GM19351 (cell line): Measurements from ENCODE around the gene LCE1E.

Experiments
- ATAC-seq: cut with Tn5 transposase; IDR thresholded peaks from one replicate; pipeline ENCODE4 v1.9.1; 2021; ENCODE audit warnings: mild to moderate bottlenecking, moderate library complexity; ENCODE audit not compliant: unreplicated experiment

The LCE1E gene

DNA sequence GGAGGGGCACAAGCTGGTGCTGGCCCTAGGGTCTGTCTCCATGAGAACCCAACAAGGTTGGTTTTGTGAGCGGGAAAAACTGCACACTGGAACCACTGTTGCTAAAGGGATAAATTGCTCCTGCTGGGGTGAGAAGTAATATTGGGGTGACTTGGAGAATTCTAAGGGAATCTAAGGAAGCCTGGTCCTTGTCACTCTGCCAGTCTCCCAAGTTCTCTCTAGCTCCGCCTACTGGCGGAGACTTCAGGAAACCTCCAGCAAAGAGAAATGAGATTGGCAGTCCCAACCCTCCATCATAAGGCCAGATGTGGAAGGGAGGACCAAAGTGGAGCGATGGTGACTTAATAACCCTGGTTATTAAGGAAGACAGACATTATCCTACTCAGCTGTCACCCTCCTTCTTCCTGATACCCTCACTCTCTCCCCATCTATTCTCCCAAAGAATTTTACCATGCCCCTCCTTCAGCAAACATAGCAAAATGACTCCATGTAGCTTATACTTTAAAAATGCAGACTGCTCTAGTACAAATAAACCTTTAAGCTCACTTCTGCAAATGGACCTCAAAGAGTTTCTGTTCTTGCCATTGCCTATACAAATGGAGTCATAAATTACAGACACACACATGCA, 8.4 kb upstream of the LCE1E start:
- ATAC-seq = no peak

DNA sequence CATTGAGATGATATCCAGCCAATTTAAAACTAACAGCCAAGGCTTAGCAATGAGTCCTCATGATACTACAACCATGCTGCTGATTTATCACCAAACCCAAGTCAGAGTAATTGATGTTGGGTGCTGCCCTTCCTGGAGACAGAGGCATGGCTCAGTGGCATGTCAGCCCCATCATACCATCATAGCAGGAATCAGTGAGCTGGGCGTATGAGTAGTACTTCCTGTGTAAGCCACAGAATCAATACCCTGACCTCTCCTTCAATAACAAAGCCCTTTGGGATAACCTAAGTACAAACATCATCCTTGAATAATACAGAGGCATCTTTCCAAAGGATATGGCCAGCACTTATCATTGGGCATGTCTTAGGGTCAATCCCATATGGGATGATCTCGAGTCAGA, 3.0 kb upstream of the LCE1E start:
- ATAC-seq = no peak

GRCh38 chr1:152795686-152796085, 9.6 kb downstream of the LCE1E start:
- no peak for ATAC-seq

DNA sequence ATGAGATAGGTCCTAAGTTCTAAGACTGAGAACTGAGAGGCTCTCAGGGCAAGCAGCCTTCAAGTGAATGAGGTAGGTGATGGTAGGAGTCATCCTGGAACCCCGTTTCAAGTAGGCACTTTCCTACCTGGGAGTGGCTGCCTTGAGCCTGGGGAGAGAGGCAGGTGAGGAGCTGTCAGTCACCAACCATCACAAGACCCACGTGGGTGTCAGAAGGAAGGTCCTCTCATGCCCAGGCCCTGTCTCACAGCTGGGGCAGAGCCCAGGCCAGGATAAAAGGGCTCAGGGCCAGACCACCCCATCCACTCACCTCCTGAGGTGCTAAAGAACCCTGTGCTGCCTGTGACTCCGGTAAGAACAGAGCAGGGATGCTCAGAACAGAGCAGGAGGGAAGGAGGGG, 10.4 kb downstream of the LCE1E start, which contains the start of gene LCE1D:
LCE1D (plus strand) TSS at position 301 of the 400 bp plus-strand sequence. CDS start 1,074 bp downstream, outside the sequence.
- no peak for ATAC-seq

GRCh38 chr1:152801333-152801732, 15.3 kb downstream of the LCE1E start:
- ATAC-seq = no peak

DNA sequence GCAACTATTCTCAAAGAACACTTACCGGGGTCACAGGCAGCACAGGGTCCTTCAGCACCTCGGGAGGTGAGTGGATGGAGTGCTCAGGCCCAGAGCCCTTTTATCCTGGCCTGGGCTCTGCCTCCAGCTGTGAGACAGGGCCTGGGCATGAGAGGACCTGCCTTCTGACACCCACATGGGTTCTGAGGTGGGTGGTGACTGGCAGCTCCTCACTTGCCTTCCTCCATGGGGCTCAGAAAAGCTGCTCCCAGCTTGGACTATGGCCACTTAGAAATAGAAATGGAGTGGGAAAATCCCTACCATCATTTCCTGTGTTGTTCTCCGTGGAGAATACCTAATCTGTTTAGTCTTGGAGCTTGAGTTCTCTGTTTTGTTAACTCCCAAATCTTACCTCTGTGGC, 20.5 kb downstream of the LCE1E start, which contains the start of gene LCE1C:
LCE1C (minus strand) TSS at position 76 of the 400 bp plus-strand sequence. CDS start 1,173 bp downstream, outside the sequence.
- no peak for ATAC-seq

DNA sequence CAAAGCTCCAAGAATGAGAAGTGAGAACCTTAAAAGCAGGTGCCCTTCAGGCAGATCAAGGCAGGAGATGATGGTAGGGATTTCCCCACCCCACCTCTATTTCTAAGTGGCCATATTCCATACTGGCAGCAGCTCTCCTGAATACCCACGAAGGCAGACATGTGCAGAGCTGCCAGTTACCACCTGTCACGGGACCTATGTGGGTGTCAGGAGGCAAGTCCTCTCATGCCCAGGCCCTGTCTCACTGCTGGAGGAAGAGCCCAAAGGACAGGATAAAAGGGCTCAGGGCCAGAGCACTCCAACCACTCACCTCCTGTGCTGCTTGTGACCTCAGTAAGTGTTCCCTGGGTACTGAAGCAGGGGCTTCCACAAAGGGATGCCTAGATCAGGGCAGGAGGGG, 25.0 kb downstream of the LCE1E start:
- no peak for ATAC-seq

DNA sequence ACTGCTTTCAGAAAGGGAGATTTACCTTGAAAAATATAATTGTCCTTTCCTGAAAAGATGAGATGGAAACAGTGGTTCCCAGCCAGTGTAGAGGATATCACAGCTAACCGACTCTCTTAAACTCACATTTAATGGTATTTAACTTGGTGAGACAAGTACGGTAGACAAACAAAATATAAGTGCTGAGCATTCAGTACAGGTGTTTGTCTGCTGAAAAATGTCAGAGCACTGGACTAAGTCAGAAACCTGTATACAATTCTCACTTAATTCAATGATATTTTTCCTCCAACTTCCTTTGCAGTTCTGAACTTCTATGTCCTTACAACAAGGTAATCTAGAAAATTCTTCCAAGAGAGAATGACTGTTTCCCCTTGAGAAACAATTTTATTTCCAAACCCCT, 25.6 kb downstream of the LCE1E start, which contains the start of gene LCE1B:
LCE1B (plus strand) TSS at position 301 of the 400 bp plus-strand sequence. CDS start 476 bp downstream, outside the sequence.
- ATAC-seq = no peak

GRCh38 chr1:152817309-152817708, 31.3 kb downstream of the LCE1E start:
- no peak for ATAC-seq

DNA sequence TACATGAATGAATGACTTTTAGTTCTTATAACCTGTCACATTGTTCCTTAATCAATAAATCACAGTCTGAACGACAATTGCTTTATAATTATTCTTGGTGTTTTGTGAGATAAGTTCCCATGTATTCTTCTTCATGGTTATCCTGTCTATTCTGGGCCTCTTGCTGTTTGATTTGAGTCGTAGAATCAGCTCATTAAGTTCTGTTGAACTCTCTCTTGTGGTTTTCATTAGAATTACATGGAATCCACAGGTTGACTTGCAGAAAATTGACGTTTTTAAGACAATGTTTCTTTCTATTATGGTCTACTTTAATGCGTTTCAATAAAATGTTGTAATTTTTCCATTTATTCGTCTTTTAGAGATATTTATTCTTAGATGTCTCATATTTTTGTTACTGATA, 37.2 kb downstream of the LCE1E start:
- ATAC-seq = no peak

- no peak for ATAC-seq
Measured at GRCh38 chr1:152824964-152825363, 38.9 kb downstream of the LCE1E start.

DNA sequence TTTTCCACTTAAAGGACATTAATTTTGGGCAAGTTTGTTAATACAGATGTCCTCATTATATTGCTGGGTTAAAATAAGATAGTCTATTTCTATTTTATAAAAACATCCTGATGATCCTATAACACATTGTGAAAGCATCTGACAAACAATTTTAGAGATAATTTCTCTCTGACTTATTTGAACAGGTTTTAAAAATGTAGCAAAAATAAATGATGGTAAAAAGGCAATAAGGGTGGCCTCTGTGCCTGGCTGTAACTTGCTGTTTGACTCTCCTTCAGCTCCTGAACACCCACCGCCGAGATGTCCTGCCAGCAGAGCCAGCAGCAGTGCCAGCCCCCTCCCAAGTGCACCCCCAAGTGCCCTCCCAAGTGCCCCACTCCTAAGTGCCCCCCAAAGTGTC, 41.1 kb downstream of the LCE1E start, which contains the start of gene LCE1A:
LCE1A (plus strand) TSS at position 301 of the 400 bp plus-strand sequence; CDS start at position 301, 0 bp downstream.
- ATAC-seq = no peak

DNA sequence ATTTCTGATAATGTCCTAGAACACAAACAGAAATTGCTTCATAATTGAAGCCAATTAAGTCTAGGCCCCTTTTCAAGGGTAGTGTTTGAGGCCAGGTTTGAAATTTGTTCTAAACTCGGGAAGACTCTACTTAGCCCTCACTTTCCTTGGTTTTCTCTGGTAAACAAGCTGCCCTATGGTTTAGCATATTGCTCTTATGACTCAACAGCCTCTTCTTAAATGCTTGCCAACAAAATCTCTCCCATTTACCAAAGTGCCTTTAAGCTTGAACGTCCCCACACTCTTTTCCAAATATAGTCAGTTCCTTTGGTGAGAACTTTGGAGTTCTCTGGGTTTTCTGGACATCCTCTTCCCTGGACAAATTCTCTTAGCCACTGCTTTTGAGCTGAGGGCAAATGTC, 50.8 kb downstream of the LCE1E start:
- no peak for ATAC-seq
